PFSK-1 (cell line): ENCODE measurements around the gene KDF1.

Experiments used
- FOXP2 ChIP-seq: optimal IDR thresholded peaks from 2 replicates; pipeline ENCODE3; 2011; ENCODE audit warnings: borderline replicate concordance, control low read depth, inconsistent platforms; ENCODE audit not compliant: insufficient read depth; ENCODE audit errors: extremely low read length, extremely low read depth
- REST ChIP-seq, 2 experiments: IDR thresholded peaks; 2 replicates each; pipeline versions ENCODE4 v1.6.1 to v1.8.0; 2011 to 2012; ENCODE audit warnings: low read depth in 2 of 2, low read length in 2 of 2, control low read depth in 1 of 2, inconsistent platforms in 1 of 2, mild to moderate bottlenecking in 1 of 2, moderate library complexity in 1 of 2; ENCODE audit not compliant: insufficient read depth in 1 of 2
- TAF1 ChIP-seq: IDR thresholded peaks from 2 replicates; pipeline ENCODE4 v1.6.1; 2012; ENCODE audit warnings: low read length, control low read depth, borderline replicate concordance; ENCODE audit not compliant: insufficient read depth

- TF ChIP-seq TAF1 (no peak), FOXP2 (no peak), REST (IDR thresholded peaks at IDR 0.05; ENCODE audit: insufficient read depth in 1 of 2, low read depth in 2 of 2, low read length in 2 of 2) (no peak)
Observed at GRCh38 chr1:26981146-26981846, 21.0 kb upstream of the KDF1 start.
